Pancreas (tissue), 10 donors: ENCODE results near the gene SRGAP3. TPM values are rescaled to one million over a fixed set of nuclear protein-coding genes. Genes with fewer than 3 reads are reported as not detected.

ENCODE experiments used
- ATAC-seq, 4 donors: fragments of 200-7000 bp; cut with Tn5 transposase; one replicate each; pipeline versions ENCODE4 v1.8.0 to v1.9.1; 2020; ENCODE audit warnings: mild to moderate bottlenecking in 4 of 4, moderate library complexity in 4 of 4
- DNase-seq, 6 donors: peaks; one replicate each; pipeline ENCODE4 v3.0.0-alpha.2; 2020
- FAIRE-seq: peaks from 2 replicates; lab custom pipeline; 2012; peaks lifted over from hg19 to GRCh38; lab: Jason Lieb, UNC
- H3K27ac ChIP-seq, 4 donors: fragments of 200-600 bp; sonication (generic); 1 replicate in 3 of 4; 2 replicates in 1 of 4; pipeline versions ENCODE4 v1.5.0 to v1.8.0; 2020
- H3K27me3 ChIP-seq, 4 donors: fragments of 200-600 bp; one replicate each; pipeline ENCODE4 v1.8.0; 2021
- H3K36me3 ChIP-seq, 3 donors: fragments of 200-600 bp; sonication (generic) in 1 of 3; one replicate each; pipeline versions ENCODE4 v1.5.0 to v1.8.0; 2020 to 2021
- H3K4me1 ChIP-seq, 3 donors: fragments of 200-600 bp; one replicate each; pipeline ENCODE4 v1.8.0; 2021
- H3K4me3 ChIP-seq, 4 donors: fragments of 200-600 bp; sonication (generic) in 2 of 4; one replicate each; pipeline versions ENCODE4 v1.5.0 to v1.8.0; 2020 to 2021
- H3K9me3 ChIP-seq, 4 donors: fragments of 200-600 bp; one replicate each; pipeline ENCODE4 v1.8.0; 2021
- CTCF ChIP-seq, 4 donors: fragments of 200-600 bp; sonication (generic) in 3 of 4; IDR thresholded peaks; one replicate each; pipeline versions ENCODE4 v1.5.0 to v1.8.0; 2021; ENCODE audit warnings: antibody characterized with exemption in 4 of 4
- WGBS, 2 donors: extraction: QIAGEN DNeasy Blood & Tissue Kit; methylation state at CpG; one replicate each; pipeline ENCODE4 v1.1.7; 2013; 5-methylcytosine and 5-hydroxymethylcytosine counted together
- intact Hi-C, 3 donors: fragments of 100-400 bp; cut with DNase I; formaldehyde crosslinking; loops; one replicate each; pipeline versions ENCODE4 v1.11.1 to v1.14.2; 2022
- polyA plus RNA-seq, 2 donors: library from polyadenylated mRNA; stranded (reverse); fragments of 200-250 nt; gene quantifications; one replicate each; pipeline ENCODE4 v1.2.3, GENCODE V29; 2013
- total RNA-seq, 6 donors: library from RNA; stranded (reverse); fragmentation: NEBNext Ultra II Directional in 4 of 6; extraction: Animal tissue kit (Norgen Biotek cat#: 25700) in 4 of 6; gene quantifications; one replicate each; pipeline versions ENCODE4 v1.2.1 to v1.2.4, GENCODE V29; 2021 to 2023
- donor health status: healthy with polysubstance abuse.
- donor health status: DM: no; HTN: no; CAD: no; lungs with moderate emphysema.
- donor health status: DM: no; HTN: no; CAD: no.
- donor health status: control.
- donor health status: control.
- donor health status: Bipolar disorder and iron deficiency.
- donor health status: DM: yes; HTN: yes; CAD: no.
- donor health status: DM: no; HTN: no; CAD: no.
- donor health status: DM: no; HTN: no; CAD: no.
- donor health status: DM: yes; HTN: yes; CAD: no.

The SRGAP3 gene
- total and polyA plus RNA-seq, 8 donors: 1.9 to 6.5 (median 3.0) TPM

- intact Hi-C loops: loop anchor here in 1 of 3 donors (5.0 kb wide), 1 partner anchor 335 kb away; no protein-coding TSS in a partner anchor
- Histone ChIP-seq H3K9me3 (no peaks in the 10 kb centered on the region), H3K27ac (no peak overlapping the region), H3K36me3 (no peaks in the 10 kb centered on the region), H3K27me3 (no peaks in the 10 kb centered on the region), H3K4me1 (peaks cover 0 to 7% (median 0%) of the 10 kb centered on the region in 3 donors), H3K4me3 (no peak overlapping the region)
- WGBS, 2 donors: 57 to 87% methylated on average over 3 of the region's 3 CpGs
- no peak for FAIRE-seq
- no peak for DNase-seq
- ATAC-seq: no peak
- no peak for TF ChIP-seq CTCF (IDR thresholded peaks at IDR 0.05)
Observed at GRCh38 chr3:8966820-8967348, 282.6 kb downstream of the SRGAP3 start.

GRCh38 chr3:8966150-8966819 is 283.2 kb downstream of the SRGAP3 start:
- no peaks in the 10 kb centered on the region for H3K27me3 ChIP-seq
- DNase-seq (no peak), FAIRE-seq (no peak), ATAC-seq (no peak)
- intact Hi-C loops: loop anchor here in 1 of 3 donors (5.0 kb wide), 1 partner anchor 336 kb away; no protein-coding TSS in a partner anchor
- no peak for TF ChIP-seq CTCF (IDR thresholded peaks at IDR 0.05)
- H3K4me1 ChIP-seq: peaks cover 0 to 7% (median 0%) of the 10 kb centered on the region in 3 donors
- no peaks in the 10 kb centered on the region for H3K9me3 ChIP-seq
- WGBS, 2 donors: 70 to 73% methylated on average over 2 of the region's 2 CpGs
- H3K27ac ChIP-seq: no peak overlapping the region
- no peaks in the 10 kb centered on the region for H3K36me3 ChIP-seq
- H3K4me3 ChIP-seq: no peak overlapping the region

DNA sequence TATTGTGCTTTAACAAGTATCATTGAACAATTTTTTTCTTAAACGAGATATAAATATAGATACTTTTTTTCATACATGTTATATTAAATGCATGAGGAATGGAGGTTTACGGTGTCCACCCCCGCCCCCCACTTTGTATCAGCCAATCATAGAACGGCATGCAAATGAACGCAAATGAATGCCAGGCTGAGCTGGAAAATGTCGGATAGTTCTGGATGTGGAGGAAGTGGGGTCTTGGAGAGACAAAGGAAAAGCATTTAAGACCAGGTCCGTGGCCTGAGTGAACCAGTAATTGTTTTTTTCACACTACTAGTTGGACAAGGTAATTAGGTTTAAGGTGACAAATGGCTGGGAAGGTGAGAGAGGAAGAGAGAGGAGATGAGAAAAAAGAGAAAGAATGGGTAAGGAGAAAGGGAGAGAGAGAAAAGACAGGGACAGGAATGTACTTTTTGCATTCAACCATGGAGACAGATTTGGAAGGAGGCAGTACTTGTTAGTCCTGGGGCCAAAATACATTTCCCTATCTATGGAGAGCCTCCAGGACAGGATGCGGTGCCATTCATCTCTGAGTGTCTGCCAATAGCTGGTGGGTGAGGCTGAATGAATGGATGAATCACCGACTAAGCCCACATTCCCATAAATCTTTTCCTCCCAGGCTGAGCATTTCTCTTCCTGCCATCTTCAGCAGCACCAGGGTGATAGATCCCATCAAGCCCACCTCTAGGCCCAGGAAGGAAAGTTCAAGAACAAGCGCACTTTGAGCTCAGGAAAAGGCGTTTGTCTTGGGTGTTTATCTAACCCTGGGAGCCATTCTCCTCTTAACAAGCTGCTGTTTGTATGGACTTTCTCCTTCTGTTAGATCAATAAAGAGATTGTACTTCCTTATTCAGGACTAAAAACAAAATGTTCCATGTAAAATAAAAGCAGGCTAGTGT is 284.7 kb downstream of the SRGAP3 start:
- no peak for FAIRE-seq
- DNase-seq: no peak
- no peak overlapping the region for H3K4me3 ChIP-seq
- intact Hi-C loops: loop anchor here in 1 of 3 donors (5.0 kb wide), 1 partner anchor 338 kb away; no protein-coding TSS in a partner anchor
- peak in 1 of 4 donors; percentile 35 for ATAC-seq
- H3K36me3 ChIP-seq: no peaks in the 10 kb centered on the region
- H3K4me1 ChIP-seq: peaks cover 0 to 7% (median 0%) of the 10 kb centered on the region in 3 donors
- H3K27me3 ChIP-seq: no peaks in the 10 kb centered on the region
- TF ChIP-seq CTCF (IDR thresholded peaks at IDR 0.05): no peak
- peak overlapping the region in 2 of 4 donors; percentile 13 to 16 for H3K27ac ChIP-seq
- no peaks in the 10 kb centered on the region for H3K9me3 ChIP-seq
- 78% methylated on average over 11 of the region's 11 CpGs for WGBS, 2 donors

- Histone ChIP-seq H3K4me3 (peak within 1 kb of the TSS; percentile 57 to 85 (median 60)), H3K4me1 (peaks cover 0 to 7% (median 0%) of the 10 kb centered on the region in 3 donors), H3K36me3 (no peaks in the 10 kb centered on the region), H3K27ac (peak within 1 kb of the TSS in 3 of 4 donors; percentile 35 to 67 (median 44)), H3K27me3 (no peaks in the 10 kb centered on the region), H3K9me3 (no peaks in the 10 kb centered on the region)
- no peak for FAIRE-seq
- DNase-seq: peak; percentile 84 to 98 (median 93)
- intact Hi-C loops: no loop called here
- peak; percentile 96 to 98 (median 98) for ATAC-seq
- 0% methylated on average over 45 of the region's 45 CpGs for WGBS, 2 donors
- TF ChIP-seq CTCF (IDR thresholded peaks at IDR 0.05): no peak
Observed at GRCh38 chr3:8963137-8963853, 286.2 kb downstream of the SRGAP3 start, which contains the start of gene RAD18. Gene RAD18, minus strand, starts transcription at chr3:8963472. Its CDS starts 87 bp downstream, at chr3:8963385.
